GM18909 (cell line): ENCODE results near the gene NOS1AP.

Experiments used
- ATAC-seq: cut with Tn5 transposase; IDR thresholded peaks from one replicate; pipeline ENCODE4 v1.9.1; 2021; ENCODE audit warnings: mild to moderate bottlenecking; ENCODE audit not compliant: unreplicated experiment, poor library complexity

NOS1AP gene

DNA sequence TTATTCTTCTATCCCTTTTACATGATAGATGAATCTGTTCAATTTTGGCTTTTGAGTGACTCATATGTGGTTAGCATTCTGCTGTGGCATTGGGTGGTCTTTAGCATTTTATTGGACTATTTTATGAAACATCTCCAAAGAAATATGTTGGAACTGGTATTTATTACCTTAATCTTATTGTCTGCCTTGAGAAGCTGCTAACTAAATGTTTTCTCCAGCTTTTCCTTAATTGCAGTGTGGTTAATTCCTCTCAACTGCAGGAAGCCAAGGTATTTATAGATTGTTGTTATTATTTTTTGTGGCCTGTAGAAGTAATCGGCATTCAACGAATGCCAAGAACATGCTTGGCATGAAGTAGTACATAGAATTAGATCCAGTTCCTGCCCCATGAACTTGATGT, 64.1 kb downstream of the NOS1AP start:
- no peak for ATAC-seq

DNA sequence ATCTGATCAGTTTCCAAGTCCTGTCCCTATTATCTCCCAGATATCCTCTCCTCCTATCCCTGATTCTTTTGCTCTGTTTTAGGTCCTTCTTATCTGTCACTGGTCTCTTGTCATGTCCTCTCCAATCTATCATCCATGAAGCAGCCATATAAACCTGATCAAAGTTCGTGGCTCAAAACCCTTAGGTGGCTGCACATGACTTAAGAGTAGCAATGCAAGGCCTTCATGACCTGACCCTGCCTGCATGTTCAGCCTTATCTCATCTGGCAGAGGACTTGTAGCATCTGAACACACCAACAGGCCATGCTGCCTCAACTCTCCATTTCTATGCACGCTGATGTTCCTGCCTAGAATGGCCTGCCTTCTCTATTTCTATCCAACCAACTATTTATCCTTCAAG, 65.2 kb downstream of the NOS1AP start:
- no peak for ATAC-seq

- ATAC-seq = no peak
Observed at GRCh38 chr1:162135271-162135775, 65.8 kb downstream of the NOS1AP start.

GRCh38 chr1:162136760-162137159, 67.3 kb downstream of the NOS1AP start:
- ATAC-seq = no peak

GRCh38 chr1:162137179-162137960, 67.9 kb downstream of the NOS1AP start:
- no peak for ATAC-seq

- no peak for ATAC-seq
Observed at GRCh38 chr1:162138112-162138511, 68.6 kb downstream of the NOS1AP start.

- ATAC-seq = no peak
Observed at GRCh38 chr1:162138599-162139181, 69.2 kb downstream of the NOS1AP start.

DNA sequence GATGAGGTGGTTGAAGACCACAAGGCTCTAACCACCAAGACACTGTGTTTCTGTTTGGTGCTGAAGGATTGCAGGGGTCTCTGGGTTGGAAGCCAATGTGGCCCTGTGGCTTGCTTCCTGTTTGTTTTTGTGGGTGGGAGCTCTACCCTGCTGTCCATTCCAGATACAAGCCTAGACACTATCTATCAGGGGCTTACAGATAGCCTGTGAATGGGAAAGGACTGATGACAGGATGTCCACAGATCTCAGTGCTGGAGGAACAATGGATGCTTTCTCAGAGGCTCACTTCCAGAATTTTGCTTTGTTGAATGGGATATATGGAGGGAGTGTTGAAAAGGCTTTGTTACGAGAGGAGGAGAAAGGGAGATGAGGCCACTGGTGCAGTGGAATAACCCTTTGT, 69.7 kb downstream of the NOS1AP start:
- ATAC-seq = no peak

- no peak for ATAC-seq
Observed at GRCh38 chr1:162141281-162142054, 72.0 kb downstream of the NOS1AP start.

- ATAC-seq = no peak
Observed at GRCh38 chr1:162142968-162143367, 73.5 kb downstream of the NOS1AP start.

DNA sequence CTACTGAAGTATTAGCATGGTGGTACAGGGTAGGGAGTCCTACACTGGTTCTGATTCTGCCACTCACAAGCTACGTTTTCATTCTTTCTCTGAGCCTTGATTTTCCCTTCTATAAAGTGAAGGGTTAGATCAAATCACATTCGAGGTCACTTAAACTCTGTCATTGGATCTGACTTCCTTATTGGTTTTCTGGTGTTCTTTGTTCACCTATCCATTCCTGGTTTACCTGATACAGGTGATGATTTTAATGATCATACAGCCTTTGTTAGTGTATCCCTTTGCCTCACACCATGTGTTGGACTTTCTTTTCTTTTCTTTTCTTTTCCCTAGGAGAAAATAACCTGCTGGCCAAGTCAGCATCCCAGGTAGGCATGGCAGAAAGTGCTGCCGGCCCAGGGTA, 74.8 kb downstream of the NOS1AP start:
- no peak for ATAC-seq

DNA sequence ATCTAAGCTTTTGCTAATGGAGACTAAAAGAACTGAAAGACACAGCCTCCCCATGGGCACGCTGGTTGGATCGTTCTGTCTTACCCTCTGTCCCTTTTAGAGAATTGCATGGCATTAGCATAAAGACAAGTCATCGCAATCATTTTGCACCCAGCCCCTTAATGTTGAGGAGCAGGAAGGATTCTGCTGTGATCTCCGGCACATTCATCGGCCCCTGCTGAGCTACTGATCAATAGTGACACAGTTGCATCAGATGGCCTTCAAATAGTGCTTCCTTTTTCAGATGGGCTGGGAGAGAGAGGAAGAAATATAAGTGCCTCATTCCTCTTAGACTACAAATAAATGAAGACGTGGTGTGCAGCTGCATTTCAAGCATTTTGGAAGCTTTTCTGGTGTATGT, 75.4 kb downstream of the NOS1AP start:
- no peak for ATAC-seq

DNA sequence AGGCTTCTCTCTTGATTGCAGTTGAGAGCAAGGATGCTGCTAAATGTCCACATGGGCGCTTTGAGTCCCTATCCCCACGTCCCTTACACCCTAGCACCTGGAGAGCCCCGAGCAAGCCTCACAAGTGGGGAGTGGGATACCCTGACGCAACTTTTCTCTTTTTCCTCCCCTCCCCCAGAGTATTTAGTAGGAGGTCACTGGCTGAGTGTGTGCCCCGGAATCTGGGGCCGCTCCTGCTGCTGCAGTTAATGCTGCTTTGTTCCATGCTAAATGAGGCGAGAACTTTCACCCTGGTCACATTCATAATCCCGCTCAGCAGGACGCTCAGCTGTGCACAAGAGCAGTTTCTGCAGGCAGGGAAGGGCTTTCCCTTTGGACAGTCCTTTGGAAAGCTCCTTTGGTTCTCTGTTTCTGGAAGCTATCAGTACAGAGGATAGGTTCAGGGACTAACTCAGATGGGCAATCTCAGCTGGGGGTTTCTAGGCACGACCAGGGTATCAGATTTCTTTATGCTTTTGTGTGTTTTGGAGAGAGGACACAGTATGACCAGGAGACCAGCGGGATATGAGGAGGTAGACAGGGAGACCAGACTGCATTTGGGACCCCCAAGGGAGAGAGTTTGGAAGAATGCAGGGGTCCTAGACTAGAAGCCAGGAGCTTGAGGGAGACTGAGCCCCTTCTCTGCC, 75.9 kb downstream of the NOS1AP start:
- ATAC-seq = no peak

DNA sequence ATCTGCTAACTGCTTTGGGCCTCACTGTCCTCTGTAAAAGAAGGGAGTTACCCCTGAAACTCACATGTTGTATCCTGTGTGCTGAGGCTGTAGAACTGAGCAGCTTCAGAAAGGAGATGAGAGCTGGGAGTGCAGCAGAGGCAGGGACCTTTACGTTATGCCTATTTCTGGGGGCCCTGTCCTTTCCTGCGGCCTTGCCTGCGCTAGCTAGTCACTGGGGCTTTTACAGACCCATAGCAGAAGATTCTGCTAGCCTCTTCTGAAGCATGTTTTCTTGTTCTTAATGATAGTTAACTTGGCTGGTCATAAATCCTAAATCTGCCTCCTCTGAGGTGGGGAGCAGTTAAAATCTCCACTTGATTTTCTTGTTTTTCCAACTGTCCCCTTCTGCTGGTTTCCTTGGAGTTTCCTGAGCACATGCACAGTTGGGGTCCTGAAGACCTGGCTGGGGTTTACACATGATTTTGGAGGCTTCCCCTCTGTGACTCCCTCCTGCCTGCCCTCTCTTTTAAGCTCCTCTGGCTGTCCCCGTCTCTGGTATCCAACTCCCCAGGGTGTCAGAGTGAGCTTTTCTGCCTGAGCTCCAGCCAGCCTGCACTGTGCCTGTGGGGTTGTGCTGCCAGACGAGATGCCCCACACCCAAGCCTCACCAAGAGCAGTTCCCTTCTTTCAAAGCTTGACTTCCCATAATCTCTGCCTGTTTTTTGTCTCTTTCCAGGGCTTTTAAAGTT, 76.6 kb downstream of the NOS1AP start:
- ATAC-seq = no peak

- ATAC-seq = no peak
Observed at GRCh38 chr1:162147760-162148159, 78.3 kb downstream of the NOS1AP start.

GRCh38 chr1:162150112-162150511, 80.6 kb downstream of the NOS1AP start:
- no peak for ATAC-seq

DNA sequence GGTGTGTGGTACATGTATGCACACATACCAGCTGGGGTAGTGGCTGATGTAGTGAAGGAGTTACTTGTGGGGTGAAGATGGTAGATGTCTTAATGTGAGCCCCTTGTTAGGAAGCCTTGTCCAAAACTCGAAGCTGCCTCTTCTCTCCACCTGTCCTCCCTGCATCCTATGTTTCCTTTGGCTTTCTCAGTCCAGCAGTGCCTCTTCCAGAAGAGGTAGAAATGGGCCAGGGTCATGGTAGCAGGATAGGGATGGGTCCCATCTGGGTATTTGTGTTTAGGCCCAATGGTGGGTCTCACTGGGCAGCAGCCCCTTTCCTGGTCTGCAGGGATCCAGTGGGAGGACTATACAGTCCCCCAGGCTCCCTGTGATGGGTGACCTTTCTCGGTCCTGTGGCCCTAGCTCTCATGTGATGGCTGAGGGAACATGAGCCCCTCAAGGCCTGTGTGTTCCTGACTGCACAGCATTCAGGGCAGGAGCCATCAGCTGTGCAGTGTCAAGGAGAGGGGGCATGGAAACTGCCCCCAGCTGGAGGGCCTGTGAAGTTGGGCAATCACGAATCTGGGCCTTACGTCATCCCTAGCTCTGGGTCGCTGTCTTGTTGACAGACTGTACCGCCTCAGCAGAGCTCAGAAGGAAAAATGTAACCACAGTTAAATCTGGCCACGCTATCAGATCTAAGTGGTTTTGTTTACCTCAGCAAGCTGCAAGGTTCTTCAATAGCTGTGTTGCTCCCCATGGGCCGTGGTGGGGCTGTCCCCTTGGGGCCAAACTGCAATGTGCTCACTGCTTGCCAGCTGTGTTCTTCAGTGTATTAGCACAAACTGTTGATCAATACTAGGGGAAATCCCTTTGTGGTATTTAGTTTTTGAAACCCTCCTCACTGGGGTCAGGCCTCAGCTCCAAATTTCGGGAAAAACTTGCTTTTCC, 82.7 kb downstream of the NOS1AP start:
- no peak for ATAC-seq

DNA sequence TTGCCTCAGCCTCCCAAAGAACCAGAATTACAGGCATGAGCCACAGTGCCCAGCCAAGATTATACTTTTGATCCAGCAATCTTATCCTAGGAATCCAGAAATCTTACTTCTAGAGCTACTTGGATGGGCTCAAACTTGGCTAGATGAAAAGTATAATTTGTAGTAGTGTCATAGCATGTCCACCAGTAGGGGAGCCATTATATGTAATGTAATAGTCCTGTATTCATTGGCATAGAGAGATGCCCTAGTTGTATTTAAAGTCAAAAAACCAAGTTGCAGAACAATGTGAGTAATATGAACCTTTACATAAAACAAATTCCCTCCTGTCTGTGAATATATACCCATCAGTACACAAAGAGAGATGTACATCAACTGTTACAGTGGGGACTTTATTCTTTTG, 83.9 kb downstream of the NOS1AP start:
- ATAC-seq = no peak

GRCh38 chr1:162157469-162157868, 88.0 kb downstream of the NOS1AP start:
- no peak for ATAC-seq
